Loucy (cell line): ENCODE results near the gene SLFN11.

ENCODE experiments used
- CTCF ChIP-seq: fragments of 200-600 bp; sonication (generic); conservative IDR thresholded peaks from 2 replicates; pipeline ENCODE4 v1.5.1; 2014; ENCODE audit warnings: mild to moderate bottlenecking, antibody characterized with exemption, low read length
- EZH2phosphoT487 ChIP-seq: fragments of 200-600 bp; IDR thresholded peaks from 2 replicates; pipeline ENCODE4 v1.6.1; 2018; ENCODE audit warnings: antibody characterized with exemption, mild to moderate bottlenecking, moderate library complexity, borderline replicate concordance

- no peak for TF ChIP-seq CTCF
- no peak for TF ChIP-seq EZH2phosphoT487
Observed at GRCh38 chr17:35315283-35315682, 58.1 kb downstream of the SLFN11 start.
